NCI-H1694 (cell line): Measurements from ENCODE around the gene STAC.

ENCODE experiments used
- DNase-seq: peaks from one replicate; lab custom pipeline; 2025; lab: John Stamatoyannopoulos, UW

Gene STAC

GRCh38 chr3:36595511-36595910 is 215.2 kb downstream of the STAC start:
- DNase-seq: no peak

GRCh38 chr3:36596419-36596818 is 216.1 kb downstream of the STAC start:
- no peak for DNase-seq

DNA sequence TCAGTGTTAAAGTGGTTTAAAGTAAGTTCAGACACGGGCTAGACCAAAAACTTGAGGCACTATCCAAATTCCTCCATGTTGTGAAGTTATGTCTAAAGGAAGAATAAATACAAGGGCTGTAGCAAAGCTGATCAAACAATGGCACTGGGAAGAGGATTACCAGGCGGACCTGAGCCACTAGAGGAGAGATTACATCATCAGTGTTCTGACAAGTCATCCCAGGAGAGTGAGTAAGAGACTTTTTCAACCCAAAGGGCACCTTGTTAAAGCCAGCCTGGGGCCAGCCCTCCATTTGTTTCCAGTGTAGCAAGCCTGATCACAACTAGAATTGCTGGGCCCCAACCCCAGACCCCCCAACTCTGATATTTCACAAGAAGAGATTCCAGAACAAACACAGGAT is 217.1 kb downstream of the STAC start:
- DNase-seq: no peak
